Skeletal muscle satellite cell (primary cell): Measurements from ENCODE around the gene MMP28.
"Not testable (repeated sequence)": the region's sequence is repeated elsewhere in the genome, so short reads cannot be mapped to it uniquely, and the experiment has no call there.

Experiments
- H3K27me3 ChIP-seq: 2 replicates; pipeline ENCODE4 v1.7.0; 2013; ENCODE audit warnings: low read length; ENCODE audit not compliant: control insufficient read depth, insufficient read depth
- H3K36me3 ChIP-seq: 2 replicates; pipeline ENCODE4 v1.7.0; 2013; ENCODE audit warnings: mild to moderate bottlenecking, control low read depth, low read length; ENCODE audit not compliant: insufficient read depth
- H3K4me1 ChIP-seq: 2 replicates; pipeline ENCODE4 v1.7.0; 2013; ENCODE audit warnings: low read length; ENCODE audit not compliant: control insufficient read depth, insufficient read depth
- H3K4me2 ChIP-seq: 2 replicates; pipeline ENCODE4 v1.7.0; 2013; ENCODE audit warnings: mild to moderate bottlenecking, low read length
- H3K4me3 ChIP-seq: 2 replicates; pipeline ENCODE4 v1.7.0; 2013; ENCODE audit warnings: low read length
- H3K9ac ChIP-seq: 2 replicates; pipeline ENCODE4 v1.7.0; 2013; ENCODE audit warnings: mild to moderate bottlenecking, low read depth, low read length, moderate library complexity
- H3K9me3 ChIP-seq: replicated peaks from 2 replicates; pipeline ENCODE4 v1.7.0; 2013; ENCODE audit warnings: mild to moderate bottlenecking, control low read depth, low read length

Gene MMP28

DNA sequence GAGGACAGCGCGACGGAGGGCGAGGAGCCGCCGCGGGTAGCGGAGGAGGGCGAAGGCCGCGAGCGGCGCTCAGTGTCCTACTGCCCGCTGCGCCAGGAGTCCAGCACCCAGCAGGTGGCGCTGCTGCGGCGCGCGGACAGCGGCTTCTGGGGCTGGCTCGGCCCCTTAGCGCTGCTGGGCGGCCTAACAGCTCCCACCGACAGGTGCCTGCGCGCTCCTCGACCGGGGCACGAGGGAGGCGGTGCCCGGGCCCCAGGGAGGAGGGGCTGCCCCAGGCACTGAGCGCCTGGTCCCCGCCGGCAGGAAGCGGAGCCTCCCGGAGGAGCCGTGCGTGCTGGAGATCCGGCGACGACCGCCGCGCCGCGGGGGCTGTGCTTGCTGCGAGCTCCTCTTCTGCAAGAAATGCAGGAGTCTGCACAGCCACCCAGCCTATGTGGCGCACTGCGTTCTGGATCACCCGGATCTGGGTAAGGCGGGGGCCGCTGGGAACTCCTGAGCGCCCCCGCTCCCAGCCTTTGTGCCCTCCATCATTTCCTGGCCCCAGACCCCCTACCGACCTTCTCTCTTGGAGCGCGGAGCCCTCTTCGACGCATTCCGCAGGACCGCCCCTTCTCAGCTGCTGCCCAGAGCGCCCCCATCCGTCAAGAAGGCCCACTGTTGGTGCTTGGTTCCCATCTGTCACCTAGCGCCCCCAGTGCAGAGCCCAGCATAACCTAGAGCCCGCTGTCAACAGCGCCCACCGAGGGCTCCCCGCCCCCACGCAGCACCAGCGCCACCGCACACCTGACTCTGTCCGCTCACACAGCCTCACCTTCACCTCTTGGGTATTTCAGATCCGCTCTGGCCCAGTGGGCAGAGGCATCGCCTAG lies 31.1 kb downstream of the MMP28 start:
- Histone ChIP-seq H3K9ac (peak overlapping the region; percentile 32), H3K27me3 (peaks cover 52% of the 10 kb centered on the region), H3K36me3 (no peaks in the 10 kb centered on the region), H3K9me3 (no peaks in the 10 kb centered on the region), H3K4me3 (peak overlapping the region; percentile 70), H3K4me2 (peak overlapping the region; percentile 97), H3K4me1 (peaks cover 8% of the 10 kb centered on the region)

DNA sequence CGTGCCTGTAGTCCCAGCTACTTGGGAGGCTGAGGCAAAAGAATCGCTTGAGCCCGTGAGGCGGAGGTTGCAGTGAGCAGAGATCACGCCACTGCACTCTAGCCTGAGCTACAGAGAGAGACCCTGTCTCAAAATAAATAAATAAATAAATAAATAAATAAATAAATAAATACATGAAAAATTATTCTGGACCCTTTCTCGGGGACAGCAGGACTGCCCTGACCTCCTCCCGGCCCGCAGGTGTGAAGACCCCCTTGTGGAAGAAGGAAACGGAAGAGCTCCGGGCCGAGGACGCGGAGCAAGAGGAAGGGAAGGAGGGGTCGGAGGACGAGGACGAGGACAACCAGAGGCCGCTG lies 31.7 kb downstream of the MMP28 start:
- Histone ChIP-seq H3K27me3 (peaks cover 47% of the 10 kb centered on the region), H3K4me2 (peak overlapping the region; percentile 97), H3K4me1 (peaks cover 8% of the 10 kb centered on the region), H3K4me3 (peak overlapping the region; percentile 70), H3K36me3 (no peaks in the 10 kb centered on the region), H3K9me3 (no peaks in the 10 kb centered on the region), H3K9ac (peak overlapping the region; percentile 32)

DNA sequence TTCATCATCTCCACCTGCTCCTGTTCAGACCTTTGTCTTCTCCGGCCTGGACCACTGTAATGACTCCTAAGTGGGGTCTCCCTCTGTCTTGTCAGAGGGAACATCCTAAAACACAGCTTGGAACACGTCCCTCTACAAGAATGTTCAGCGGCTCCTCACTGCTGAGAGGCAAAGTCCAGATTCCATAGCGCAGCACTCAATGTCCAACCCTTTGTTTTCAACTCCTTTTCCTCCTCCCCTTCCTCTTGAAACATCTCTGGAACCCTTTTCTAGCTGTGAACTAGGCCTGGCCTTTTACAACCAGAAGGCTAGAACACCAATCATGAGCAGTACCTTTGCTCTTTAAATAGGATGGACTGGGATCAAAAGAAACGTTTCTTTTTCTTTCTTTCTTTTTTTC lies 33.8 kb downstream of the MMP28 start:
- H3K9me3 ChIP-seq = no peaks in the 10 kb centered on the region
- H3K4me1 ChIP-seq = peaks cover 8% of the 10 kb centered on the region

DNA sequence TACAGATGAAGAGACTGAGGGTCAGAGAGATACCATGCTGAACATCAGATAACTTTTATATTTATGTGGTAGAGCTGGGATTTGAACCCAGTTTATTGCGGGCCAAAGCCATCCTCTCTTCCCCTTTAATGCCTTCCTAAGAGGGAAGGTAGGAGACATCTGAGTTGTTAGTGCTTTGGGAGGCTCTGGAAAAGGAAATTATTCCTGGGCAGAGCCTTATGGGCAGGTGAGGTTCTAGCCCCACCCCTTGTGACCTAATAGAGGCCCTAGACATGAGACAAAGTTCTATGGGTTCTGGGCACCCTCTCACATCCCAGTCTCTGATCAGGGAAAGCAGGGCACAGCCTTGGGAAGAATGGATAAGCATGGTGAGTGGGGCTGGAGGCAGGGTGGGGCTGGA lies 34.9 kb downstream of the MMP28 start, which contains the start of gene C17orf50:
Gene C17orf50, plus strand, starts transcription at position 301 of the 400 bp plus-strand sequence. Its CDS starts 55 bp downstream, at position 356.
- Histone ChIP-seq H3K27me3 (peaks cover 40% of the 10 kb centered on the region), H3K4me1 (peaks cover 8% of the 10 kb centered on the region), H3K4me2 (no peak within 1 kb of the TSS)

More for the DNA sequence above, 33.8 kb downstream of the MMP28 start:
- H3K36me3 ChIP-seq = no peaks in the 10 kb centered on the region
- H3K4me2 ChIP-seq = no peak overlapping the region
- H3K27me3 ChIP-seq = peaks cover 42% of the 10 kb centered on the region
- no peak overlapping the region for H3K9ac ChIP-seq
- no peak overlapping the region for H3K4me3 ChIP-seq

DNA sequence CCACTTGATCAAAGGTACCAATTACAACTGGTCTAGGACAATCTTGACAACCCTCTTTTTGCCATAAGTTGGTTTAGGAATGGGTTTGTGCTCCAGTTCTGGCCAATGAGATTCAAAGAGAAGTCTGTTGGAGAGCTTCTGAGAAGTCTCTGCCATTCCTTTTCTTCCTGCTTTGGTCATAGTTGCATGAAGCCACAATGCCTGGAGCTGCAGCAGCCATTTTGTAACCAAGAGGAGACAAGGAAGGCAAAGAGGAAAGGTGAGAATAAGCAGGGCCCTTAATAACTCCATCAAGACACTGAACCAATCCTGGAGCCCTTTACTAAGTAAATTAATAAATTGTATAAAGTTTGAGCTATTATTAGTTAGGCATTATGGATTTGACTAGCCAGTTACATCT lies 38.2 kb downstream of the MMP28 start:
- H3K9me3 ChIP-seq = no peaks in the 10 kb centered on the region
- peaks cover 56% of the 10 kb centered on the region for H3K27me3 ChIP-seq
- no peak overlapping the region for H3K9ac ChIP-seq
- no peaks in the 10 kb centered on the region for H3K4me1 ChIP-seq
- H3K4me2 ChIP-seq = no peak overlapping the region
- H3K4me3 ChIP-seq = no peak overlapping the region
- H3K36me3 ChIP-seq = no peaks in the 10 kb centered on the region

More for the DNA sequence above, 34.9 kb downstream of the MMP28 start, which contains the start of gene C17orf50:
- Histone ChIP-seq H3K9me3 (no peaks in the 10 kb centered on the region), H3K4me3 (no peak within 1 kb of the TSS), H3K36me3 (no peaks in the 10 kb centered on the region), H3K9ac (no peak within 1 kb of the TSS)

DNA sequence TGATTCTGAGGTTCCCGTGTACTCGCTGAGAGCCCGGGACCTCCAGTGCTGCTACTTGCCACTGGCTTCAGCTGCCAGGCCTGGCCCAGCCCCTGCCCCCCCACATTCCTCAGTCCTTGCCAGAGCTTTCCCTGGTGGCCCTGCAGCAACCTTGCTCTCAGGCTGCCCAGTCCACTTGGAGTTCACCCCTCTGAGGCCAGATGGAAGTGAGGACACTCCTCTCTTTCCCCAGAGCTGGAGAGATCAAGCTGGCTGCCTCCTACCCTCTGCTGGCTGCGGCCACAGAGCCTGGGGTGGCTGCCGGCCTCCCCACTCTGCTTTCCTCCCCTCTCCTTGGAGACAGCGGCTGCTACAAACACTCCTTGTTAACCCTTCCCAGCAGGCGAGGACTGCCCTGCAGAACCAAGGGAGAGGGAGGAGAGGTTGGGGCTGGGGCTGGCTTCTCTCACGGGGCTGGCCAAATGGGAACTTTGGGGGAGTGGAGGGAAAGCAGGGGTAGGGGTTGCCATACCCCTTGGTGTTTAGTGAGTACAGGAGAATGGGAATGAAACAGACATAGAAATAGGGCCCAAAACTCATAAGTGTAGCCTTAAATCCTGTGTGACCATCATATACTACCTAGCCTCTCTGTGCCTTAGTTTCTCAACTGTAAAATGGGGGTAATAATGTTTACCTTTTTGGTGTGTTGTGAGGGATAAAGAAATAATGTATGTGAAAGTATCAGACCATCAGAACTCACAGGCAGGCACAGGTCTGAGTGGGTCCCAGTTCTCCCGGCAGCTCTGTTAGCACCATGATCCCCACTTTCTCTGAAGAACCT lies 42.3 kb downstream of the MMP28 start, which contains the start of gene GAS2L2:
Gene GAS2L2, minus strand, starts transcription at position 295 of the 820 bp plus-strand sequence. CDS start 389 bp downstream, outside the sequence.
- Histone ChIP-seq H3K9me3 (no peaks in the 10 kb centered on the region), H3K4me3 (no peak within 1 kb of the TSS), H3K4me1 (peaks cover 10% of the 10 kb centered on the region), H3K27me3 (peaks cover 64% of the 10 kb centered on the region), H3K36me3 (no peaks in the 10 kb centered on the region), H3K4me2 (no peak within 1 kb of the TSS), H3K9ac (no peak within 1 kb of the TSS)

DNA sequence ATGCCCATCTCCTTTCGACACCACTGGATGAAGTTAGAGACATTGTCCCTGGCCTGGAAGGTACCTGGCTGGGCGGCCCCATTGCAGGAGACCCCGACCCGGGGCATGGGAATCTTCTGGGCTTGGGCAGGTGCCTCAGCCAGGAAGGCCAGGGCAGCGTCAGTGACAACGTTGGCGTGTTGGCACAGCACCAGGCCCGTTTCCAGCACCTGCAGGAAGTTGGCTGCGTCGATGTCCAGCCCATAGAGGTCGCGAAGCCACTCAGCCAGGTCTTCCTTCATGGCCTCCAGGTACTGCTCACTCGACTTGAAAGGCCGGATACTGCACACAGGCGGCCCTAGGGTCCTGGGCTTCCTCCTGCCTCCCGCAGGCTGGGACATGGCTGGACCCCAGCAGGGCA lies 43.0 kb downstream of the MMP28 start:
- Histone ChIP-seq H3K36me3 (no peaks in the 10 kb centered on the region), H3K4me3 (no peak overlapping the region), H3K4me2 (no peak overlapping the region), H3K9me3 (no peaks in the 10 kb centered on the region), H3K4me1 (peaks cover 10% of the 10 kb centered on the region), H3K27me3 (peaks cover 63% of the 10 kb centered on the region), H3K9ac (no peak overlapping the region)

DNA sequence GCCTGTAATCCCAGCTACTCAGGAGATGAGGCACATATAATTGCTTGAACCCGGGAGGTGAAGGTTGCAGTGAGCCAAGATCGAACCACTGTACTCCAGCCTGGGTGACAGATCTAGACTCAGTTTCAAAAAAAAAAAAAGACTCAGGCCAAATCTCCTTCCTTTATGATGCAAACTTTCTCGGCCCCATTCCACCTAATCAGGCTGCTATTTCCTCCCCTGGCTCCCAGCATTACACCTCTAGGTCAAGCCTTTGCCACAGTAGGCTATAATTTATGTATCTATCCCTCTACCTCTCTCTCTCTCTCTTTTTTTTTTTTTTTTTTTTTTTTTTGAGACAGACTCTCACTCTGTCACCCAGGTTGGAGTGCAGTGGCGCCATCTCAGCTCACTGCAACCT lies 43.9 kb downstream of the MMP28 start:
- H3K4me1 ChIP-seq = peaks cover 10% of the 10 kb centered on the region
- H3K36me3 ChIP-seq, H3K4me3 ChIP-seq, H3K9me3 ChIP-seq, H3K9ac ChIP-seq, H3K4me2 ChIP-seq: not testable (repeated sequence)
- H3K27me3 ChIP-seq = peaks cover 60% of the 10 kb centered on the region

DNA sequence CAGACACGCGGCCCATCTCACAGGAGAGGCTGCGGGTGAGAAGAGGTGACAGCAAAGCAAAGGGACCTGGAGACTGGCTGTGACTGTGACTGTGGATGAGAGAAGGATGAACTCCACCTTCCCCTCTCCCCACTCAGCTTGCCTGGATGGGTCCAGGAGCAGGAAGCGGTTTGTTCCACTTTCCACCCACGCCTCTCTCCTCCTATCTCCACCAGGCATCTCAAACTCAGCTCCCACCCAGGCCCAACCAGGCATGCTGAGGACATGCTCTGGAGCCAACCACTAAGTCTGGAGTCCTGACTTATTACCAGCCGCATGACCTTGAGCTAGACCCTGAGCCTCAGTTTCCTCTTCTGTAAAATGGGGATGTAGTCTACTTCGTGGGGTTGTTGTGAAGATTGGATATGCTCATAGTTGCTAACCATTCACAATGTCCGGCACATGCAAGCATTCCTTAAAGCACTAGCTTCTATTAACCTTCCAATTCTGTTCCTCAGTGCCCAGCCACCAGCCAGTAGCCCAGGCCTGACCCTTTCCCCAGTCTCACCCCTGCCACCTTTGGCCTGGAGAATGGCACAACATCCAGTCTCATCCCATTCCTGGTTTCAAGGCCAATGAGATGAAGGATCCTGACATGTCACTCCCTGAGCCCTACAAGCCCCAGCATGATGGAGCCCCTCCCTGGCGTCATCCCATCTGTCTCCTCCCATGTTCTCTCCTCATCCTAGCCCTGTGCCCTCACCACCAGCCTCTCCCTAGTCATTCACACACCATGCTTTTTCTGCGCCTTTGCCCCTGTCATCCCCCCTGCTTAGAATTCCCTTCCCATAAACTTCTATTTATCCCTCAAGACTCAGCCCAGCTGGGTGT lies 44.7 kb downstream of the MMP28 start:
- Histone ChIP-seq H3K4me1 (peaks cover 10% of the 10 kb centered on the region), H3K4me2 (peak overlapping the region; percentile 65), H3K36me3 (no peaks in the 10 kb centered on the region), H3K4me3 (no peak overlapping the region), H3K9ac (no peak overlapping the region), H3K27me3 (peaks cover 68% of the 10 kb centered on the region), H3K9me3 (no peaks in the 10 kb centered on the region)

DNA sequence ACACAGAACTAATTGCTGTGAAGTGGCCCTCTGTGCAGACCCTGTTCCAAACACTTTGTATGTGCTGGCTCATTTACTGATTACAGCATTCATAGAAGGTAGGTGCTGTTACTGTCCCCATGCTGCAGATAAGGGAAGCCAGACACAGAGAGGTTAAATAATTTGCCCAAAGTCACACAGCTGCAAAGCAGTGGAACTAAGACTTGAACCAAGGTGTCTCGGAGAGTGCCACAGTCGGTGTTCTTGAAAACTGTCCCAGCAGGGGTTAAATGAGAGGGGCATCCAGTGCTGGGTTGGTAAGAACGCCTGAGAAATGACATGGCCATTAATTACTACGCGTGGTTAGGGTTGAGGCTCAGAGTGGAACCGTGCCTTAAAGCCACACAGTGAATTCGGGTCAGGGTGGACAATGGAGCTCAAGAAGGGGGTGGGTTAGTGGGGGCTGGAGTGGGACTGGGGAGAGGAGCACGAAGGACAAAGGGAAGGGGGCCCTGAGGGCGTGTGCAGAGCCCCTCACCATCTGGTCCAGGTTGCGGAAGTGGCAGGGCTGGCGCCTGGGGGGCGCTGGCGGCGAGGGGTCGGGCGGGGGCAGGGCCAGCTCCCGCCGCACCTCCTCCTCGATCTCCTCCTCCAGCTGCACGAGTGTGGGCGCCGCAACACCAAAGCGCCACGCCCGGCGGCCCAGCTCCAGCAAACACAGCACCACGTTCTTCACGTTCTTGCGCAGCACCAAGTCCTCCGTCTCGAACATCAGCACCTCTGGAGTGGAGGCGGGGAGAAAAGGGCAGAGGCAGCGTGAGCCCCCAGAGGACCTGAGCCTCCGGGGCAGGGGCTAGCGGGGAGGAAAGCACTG lies 45.7 kb downstream of the MMP28 start:
- Histone ChIP-seq H3K9ac (no peak overlapping the region), H3K36me3 (no peaks in the 10 kb centered on the region), H3K4me1 (peaks cover 10% of the 10 kb centered on the region), H3K4me2 (peak overlapping the region; percentile 65), H3K27me3 (peaks cover 73% of the 10 kb centered on the region), H3K4me3 (no peak overlapping the region), H3K9me3 (no peaks in the 10 kb centered on the region)
